ENCODE results near the gene WWOX.

DNA sequence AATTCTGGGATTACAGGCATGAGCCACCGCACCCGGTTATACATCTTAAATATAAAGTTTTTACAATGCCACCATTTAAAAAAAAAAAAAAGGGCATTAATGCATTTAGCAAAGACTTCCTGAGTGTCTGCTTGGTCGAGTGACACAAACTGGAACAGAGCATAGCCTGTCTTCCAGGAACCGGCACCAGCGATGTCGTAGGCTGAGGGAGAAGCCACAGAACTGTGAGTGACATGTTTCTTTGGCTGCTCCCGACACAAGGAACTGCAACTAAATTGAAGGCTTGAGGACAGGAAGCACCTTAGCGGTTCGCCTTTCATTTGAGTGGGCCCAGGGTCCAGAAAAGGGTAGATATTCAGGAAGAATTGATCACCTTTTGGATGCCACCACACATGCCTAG, 783.3 kb downstream of the WWOX start:
- TF ChIP-seq CTCF (IDR thresholded peaks at IDR 0.05) = no peak
- TF ChIP-seq POLR2A (IDR thresholded peaks at IDR 0.05) = no peak
